Activated CD8-positive, alpha-beta memory T cell treated with anti-CD3 and anti-CD28 coated beads, Interleukin-2, amount 50 U/mL, for 1 hour (primary cell): ENCODE data around the gene PXN.
"Not testable (repeated sequence)": the region's sequence is repeated elsewhere in the genome, so short reads cannot be mapped to it uniquely, and the experiment has no call there.

ENCODE experiments used
- DNase-seq: peaks from one replicate; pipeline ENCODE4 v3.0.0-alpha.2; 2020; ENCODE audit errors: extremely low read depth

Gene PXN

DNA sequence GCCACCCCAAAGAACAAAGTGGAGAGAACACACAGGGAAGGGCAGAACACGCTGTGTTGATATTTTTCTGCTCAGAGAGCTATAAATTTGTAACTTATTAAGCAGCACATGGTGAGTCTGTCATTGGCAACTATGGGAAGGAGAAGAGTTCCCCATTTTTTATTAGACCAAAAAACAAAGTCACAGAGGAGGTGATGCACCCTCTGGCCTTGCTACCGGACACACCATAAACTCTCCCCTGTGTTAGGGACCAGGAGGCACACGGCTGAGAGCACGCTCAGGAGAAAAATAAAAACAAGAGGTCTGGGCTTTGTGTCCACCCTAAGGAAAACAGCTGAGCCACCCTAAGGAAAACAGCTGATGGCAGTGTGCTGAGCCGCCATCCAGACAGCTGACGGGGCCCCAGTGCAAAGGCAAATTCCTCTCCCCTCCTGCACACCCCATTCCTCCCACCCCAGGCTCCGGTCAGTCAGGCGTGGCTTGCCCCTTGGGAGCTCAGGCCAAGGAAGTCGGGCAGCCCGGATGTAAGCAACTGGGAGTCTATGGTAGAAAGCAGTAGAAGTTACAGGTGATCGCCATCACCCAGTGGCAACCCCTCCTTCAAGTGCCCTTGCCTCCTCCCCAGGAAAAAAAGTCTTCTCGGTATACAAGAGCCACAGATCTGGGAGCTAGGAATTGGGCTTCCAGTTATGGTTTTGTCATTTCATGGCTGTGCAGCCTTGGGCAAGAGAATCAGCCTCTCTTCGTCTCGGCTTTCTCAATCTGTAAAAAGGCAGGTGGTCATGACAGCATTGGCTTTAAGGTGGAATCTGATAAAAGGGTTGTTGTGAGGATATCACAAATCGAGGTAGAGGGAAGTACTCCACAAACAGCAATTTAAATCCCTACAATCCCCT, 2.4 kb downstream of the PXN start:
- DNase-seq, result no peak

DNA sequence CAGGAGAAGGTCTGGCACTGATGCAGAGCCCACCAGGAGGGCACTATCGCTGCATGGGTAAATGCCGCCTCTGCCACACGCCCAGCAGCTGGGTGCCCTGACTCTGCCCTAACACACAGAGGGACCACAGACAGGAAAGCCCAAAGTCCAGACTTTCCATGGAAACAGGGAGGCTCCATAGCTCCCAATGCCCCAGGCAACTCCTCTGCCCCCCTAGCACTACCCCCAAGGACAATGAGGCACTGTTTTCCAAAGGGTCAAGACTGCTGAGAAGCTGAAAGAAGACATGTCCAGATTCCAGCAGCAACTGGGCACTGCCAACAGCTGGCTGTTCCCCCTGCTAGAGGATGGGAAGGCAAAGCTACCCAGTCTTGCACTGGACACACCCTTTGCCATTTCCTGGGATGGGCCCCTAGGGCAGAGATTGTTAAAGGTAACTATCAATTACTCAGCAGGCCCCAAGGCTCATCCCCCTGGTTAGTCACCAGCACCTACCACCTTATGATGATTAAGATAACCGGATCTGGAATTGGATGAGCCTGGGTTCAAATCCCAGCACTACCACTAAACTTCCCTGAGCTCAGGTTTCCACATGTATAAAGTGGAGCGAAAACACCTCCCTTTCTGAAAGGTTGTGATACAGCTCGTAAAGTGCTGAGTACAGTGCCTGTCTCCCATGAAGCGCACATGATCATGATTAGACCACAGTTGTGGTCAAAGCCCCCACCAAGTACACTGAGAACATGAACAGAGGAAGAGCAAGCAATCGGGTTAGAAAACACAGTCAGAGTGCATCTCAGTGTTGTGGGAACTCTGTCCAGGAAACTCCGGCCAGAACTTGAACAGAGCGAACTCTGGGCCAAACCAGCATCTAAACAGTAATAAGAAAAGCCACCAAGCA, 3.3 kb downstream of the PXN start:
- DNase-seq, result no peak

DNA sequence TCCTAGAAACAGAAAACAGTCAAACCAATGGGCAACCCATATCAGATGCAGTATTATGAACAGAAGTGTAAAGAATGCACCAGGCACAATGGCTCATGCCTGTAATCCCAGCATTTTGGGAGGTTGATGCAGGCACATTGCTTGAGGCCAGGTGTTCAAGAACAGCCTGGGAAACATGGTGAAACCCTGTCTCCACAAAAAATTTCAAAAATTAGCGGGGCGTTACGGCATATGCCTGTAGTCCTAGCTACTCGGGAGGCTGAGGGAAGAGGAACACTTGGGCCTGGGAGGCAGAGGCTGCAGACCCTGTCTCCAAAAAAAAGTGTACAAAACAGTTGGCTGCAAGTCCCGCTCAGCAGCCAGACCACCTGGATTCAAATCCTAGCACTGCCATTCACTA, 4.9 kb downstream of the PXN start:
- no peak for DNase-seq

DNA sequence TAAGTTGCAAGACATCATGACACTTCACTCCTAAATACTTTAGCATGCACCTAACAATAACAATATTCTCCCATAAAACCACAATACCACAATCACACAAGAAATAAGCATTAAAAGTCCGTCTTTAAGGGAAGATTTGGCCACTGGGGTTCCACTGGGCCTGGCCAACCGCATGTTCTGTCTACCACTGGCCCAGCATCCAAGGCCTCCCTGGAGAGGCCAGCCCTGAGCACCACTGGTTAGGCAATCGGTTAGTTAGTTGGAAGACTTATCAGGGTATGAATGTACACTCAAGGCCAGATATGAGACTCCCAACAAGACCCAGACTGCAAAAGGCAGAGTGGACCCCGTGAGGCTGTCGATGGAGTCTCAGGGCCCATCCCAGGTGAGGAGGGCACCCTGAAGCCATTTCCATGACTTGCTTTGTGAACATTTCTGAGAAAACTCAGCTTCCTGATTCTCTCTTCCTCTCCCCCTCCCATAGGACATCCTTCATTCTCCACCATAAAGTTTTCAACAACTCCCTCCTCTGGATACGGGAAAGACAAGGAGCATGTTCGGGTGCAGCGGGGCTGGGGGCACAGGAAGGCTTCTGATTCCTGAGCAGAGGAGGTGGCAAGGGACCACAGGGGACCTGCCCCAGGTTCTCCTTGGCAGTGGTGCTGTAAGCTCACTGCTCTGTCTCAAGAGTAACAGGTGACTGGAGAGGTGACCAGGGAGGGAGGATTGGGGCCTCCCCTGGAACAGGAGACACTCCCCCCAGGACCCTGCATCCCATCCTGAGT, 5.9 kb downstream of the PXN start:
- DNase-seq, result no peak

DNA sequence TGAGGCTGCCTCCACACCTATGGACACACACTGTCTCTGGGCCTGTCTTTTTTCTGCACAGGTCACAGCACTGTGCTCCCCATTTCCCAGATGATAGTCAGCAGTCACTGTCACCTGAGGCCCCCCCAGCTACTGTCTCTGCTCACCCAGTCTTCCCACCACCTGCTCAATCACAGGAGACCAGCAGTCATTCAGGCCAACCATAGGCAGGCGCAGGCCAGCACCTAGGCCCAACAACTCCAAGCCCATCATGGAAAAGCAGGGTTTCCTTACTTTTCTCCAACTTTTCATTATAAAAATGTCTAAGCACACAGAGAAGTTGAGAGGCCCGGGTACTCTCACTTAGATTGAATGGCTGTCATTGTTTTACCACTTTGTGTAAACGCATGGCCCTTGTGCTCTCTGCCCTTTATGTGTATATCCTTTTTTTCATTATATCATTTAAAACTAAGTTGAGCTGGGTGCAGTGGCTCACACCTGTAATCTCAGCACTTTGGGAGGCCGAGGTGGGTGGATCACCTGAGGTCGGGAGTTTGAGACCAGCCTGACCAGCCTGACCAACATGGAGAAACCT, 7.1 kb downstream of the PXN start:
- no peak for DNase-seq

DNA sequence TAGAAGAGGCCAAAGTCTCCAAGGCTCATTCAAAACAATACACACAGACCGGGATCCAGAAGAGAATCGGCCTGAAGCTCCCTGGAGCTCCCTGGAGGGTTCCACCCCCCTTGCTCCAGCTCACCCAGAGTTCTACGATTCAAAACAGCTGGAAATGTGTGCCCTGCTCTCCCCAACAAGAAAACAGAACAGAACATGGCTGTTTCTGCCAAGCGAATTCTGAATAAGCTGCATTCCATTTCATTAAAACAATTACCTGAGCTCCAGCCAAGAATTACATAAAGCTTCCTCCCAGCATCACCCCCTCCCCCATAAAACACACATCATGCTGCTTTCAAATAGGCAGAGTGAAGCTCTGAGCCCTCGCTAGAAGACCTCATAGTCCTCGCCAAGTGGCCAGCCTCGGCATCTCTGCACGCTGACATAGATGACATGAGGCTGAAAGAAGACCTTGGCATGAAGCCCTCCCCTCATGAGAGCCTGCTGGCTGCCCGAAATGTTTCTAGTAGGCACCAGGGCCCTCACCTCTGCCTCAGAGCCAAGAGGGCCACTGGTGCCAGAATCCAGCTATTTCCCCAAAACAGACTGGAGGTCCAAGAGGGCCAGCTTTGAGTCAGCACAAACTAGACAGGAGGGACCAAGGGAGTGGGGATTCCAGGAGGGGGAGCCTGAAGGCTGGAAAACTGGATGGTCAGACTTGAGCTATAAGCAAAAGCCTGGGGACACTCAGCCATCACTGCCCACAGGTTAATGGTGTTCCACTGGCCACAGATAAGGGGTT, 8.3 kb downstream of the PXN start:
- no peak for DNase-seq

DNA sequence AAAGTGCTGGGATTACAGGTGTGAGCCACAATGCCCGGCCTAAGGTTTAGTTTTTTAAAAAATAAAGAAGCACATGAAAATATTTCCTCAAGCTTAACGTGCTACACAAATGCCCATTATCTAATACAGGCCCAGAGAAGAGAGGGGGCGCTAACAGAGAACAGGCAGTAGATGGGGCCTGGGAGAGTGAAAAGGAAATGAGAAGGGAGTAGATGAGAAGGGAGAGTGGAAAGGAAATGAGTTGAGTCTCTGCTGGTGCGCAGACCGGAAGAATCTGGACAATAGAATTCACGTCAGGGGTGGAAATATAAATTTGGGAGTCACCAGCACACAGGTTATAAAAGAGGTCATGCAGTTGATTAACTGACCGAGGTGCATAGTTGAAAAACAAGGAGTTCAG, 10.7 kb downstream of the PXN start:
- no peak for DNase-seq

DNA sequence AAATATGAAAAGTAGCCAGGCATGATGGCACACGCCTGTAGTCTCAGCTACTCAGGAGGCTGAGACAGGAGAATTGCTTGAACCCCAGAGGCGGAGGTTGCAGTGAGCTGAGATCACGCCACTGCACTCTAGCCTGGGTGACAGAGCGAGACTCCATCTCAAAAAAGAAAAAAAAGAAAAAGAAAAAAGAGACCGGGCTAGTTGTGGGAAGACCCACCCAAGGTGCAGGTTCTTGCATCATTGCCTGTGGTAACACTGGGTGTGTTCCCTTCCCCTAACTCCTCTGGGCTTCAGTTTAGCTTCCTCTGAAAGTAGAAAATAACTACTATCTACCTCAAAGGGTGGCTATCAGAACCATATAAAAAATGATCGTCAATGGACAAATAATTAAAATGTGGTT, 12.2 kb downstream of the PXN start:
- peak; percentile 32 for DNase-seq

DNA sequence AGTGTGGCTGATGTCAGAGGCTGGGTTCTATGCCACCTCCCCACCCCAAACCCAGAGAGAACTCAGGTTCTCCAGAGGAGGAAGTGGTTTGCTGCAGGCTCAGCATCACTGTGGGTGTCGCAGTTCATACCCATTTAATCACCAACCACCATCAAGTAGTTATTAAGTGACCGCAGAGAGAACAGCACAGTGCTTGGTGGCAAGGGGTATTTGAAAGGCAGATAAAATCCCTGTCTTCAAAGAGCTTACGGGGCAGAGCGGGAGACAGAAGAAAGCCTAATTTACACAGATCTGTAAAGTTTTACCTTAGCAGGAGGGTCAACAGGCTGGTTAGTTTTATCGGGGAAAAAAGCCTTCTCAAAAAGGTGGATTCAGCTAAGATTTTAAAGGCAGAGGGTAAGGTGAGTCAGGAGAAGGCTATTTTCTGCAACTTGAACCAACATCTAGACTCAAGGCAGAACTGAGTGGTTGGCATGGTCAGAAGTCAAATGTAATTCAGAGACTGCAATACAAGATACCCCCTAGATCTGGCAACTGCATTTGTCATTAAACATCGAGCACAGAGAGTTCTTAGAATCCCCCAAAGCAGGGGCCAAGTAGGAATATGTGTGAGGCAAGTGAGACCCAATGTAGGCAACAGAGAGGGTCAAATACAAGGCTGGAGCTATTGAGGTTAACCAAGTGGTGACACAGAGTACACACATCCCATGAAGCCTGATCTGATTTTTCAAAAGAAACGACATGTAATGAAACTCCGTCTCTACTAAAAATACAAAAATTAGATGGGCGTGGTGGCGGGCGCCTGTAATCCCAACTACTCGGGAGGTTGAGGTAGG, 13.2 kb downstream of the PXN start:
- peak; percentile 76 for DNase-seq

DNA sequence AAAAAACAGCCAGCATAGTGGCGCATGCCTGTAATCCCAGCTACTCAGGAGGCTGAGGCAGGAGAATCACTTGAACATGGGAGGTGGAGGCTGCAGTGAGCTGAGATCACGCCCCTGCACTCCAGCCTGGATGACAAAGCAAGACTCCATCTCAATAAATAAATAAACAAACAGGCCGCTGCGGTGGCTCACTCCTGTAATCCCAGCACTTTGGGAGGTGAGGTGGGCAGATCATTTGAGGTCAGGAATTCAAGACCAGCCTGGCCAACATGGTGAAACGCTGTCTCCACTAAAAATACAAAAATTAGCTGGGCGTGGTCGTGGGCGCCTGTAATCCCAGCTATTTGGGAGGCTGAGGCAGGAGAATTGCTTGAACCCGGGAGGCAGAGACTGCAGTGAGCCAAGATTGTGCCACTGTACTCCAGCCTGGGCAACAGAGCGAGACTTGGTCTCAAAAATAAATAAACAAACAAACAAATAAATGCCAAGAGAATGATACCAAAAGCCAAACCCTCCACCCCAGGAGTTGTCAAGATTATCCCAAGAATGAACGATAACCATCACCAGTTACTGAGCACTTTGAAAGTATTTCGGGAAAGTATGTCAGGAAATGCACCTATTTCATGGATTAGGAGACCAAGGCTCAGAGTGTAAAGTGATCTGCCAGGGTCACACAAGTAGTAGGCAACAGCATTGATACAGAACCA, 14.0 kb downstream of the PXN start:
- DNase-seq, result not testable (repeated sequence)

DNA sequence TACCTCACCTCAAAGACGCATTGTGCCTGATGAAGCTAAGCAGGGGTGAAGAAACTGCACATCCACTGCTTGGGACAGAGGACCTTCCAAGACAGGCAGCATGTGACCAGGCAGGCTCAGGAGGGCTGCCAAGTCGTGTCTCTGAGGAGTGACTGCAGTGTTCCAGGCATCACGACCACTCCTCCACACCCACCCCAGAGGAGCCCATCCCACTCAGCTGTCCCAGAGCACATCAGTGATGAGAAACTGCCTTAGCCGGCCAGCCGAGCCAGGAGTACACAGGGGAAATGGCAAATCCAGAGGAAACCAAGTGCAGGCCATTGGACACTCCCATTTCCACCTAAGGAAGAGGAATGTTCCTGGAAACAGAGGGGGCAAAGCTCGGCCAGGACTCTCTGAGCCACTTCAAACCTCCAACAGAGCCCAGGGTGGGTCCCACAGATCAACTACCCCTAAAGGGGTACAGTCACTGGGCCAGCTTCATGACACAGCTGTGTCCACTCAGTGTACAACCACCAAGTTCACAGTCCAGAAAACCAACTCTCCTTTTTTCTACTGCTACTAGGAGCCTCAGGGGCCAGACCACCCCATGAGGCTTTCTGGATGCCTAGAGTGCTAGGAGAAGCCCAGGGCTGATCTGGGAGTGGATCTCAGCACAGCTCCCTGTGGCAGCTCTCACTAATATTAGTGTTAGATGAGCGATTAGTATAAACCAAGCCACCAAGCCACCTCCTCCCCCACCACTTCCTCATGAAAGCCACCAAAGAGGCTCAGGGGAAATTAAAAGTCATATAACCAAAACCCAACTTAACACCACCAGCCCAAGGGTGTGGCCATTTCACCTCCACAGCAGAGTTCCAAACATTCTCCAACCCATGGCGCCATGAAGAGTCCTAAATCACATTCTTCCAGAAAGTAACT, 15.4 kb downstream of the PXN start:
- DNase-seq, result no peak

DNA sequence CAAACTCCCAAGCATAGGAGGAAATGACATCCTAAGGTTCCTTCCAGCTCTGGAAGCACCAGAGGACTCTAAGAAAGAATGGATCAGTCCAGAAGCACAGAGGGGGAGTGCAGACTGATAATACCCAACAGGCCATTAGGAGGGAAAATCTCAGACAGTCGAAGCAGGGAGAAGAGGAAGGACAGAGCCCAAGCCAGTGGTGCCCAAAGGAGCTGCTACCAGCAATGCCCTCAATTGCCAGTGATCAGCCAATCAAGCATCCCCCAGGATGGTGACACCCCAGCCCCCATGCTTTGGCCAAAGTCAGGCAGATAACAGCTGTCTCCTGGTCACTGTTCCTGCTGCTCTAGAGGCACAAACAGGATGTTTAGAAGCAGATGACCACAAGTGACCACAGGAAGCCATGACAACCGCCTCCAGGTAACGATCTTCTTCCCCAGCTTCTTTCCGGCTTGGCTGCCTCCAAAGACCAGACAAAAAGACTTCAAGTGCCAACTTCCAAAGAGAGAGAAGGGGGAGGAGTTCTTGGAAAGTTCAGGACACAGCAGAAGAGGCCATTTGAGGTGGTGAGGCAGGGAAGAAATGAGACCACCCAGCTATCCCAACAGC, 16.2 kb downstream of the PXN start:
- DNase-seq, result no peak

DNA sequence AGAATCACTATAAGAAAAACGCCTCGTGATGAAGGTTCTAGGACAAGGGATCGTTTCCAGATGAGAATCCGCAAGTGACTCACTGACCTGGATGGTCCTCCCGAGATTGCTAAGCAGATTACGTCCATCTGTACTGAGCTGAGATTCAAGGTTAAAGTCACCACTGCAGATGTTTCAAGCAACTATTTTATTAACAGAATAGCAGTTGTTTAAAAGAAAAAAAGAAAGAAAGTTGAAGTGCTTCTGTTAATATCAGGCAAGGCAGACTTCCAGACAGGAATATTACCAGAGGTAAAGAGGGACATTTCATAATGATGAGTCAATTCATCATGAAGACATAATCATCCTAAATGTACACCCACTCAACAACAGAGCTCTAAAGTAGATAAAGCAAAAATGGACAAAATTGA, 17.9 kb downstream of the PXN start:
- DNase-seq, result no peak

DNA sequence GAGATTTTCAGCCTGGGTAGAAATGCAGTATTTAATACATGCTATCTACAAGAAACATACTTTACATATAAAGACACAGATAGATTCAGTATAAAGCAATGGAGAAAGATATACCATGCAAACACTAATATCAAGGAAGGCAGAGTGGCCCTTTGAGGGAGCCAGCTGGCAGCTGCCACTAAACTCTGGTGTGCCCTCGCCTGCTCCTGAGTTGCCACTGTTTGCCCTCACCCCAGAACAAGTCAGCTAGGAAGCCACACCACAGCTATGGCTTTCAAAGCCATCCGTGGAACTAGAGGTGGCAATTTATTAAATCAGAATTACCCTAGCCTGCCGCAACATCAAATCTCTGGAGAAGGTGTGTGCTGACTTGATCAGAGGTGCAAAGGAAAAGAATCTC, 18.3 kb downstream of the PXN start:
- DNase-seq, result no peak

DNA sequence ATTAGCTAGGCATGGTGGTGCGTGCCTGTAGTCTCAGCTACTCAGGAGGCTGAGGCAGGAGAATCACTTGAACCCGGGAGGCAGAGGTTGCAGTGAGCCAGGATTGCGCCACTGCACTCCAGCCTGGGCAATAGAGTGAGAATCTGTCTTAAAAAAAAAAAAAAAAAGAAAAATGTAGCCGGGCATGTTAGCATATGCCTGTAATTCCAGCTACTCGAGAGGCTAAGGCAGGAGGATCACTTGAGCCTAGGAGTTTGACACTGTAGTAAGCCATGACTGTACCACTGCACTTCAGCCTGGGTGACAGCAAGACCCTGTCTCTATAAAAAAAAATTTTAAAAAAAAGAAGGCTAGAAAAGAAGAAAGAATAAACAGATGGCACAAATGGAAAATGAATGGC, 18.8 kb downstream of the PXN start:
- DNase-seq, result not testable (repeated sequence)

DNA sequence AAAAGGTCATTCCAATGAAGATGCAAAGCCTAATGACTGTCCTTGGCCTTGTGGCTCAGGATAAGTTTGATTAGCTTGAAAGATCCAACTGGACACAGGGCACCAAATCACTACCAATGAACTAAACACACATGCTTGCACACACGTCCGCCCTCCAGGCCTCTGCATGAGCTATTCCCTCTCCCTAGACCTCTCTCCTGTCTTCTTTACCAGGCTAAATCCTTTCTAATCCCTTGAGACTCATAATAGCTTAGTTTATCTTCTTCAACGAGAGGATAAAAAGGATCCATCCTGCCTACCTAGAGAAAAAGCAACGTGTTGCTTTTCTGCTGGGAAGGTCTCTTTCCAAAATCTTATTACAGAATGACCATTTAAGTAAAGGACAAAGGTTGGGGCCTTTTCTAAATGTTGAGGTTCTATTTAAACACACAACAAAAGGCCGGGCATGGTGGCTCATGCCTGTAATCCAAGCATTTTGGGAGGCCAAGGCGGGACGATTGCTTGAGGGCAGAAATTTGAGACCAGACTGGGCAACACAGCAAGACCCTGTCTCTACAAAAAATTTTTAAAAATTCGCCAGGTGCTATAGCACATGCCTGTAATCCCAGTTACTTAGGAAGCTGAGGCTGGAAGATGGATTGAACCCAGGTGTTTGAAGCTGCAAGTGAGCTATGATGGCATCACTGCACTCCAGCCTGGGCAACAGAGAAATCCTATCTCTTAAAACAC, 22.4 kb downstream of the PXN start:
- no peak for DNase-seq

DNA sequence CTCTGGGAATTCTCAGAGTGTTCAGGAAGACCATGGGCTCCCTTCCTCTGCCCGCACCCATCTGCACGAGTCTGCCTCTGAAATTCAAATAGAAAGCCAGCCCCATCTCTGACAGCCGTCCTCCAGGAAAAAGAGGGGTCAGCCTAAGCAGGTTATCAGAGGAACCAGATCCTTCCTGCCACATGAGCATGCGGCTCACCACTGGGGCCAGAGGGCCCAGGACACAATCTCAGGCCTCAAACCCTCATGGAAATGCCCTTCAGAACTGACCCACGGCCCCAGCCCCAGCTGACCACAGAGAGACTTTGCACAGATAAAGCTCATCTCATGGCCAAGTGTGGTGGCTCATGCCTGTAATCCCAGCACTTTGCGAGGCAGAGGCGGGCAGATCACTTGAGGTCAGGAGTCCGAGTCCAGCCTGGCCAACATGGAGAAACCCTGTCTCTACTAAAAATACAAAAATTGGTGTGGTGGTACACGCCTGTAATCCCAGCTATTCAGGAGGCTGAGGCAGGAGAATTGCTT, 23.2 kb downstream of the PXN start:
- DNase-seq, result no peak
